HG03064 (cell line): ENCODE results near the gene CSH2.
"Not testable (repeated sequence)": the region's sequence is repeated elsewhere in the genome, so short reads cannot be mapped to it uniquely, and the experiment has no call there.

Experiments
- ATAC-seq: cut with Tn5 transposase; IDR thresholded peaks from one replicate; pipeline ENCODE4 v1.9.1; 2021; ENCODE audit warnings: low read depth; ENCODE audit not compliant: unreplicated experiment

Gene CSH2

GRCh38 chr17:63873577-63873976, at the start of gene CSH2:
Gene CSH2 (minus strand): TSS chr17:63873677. CDS start chr17:63873614, 63 bp downstream.
- ATAC-seq = not testable (repeated sequence)

- ATAC-seq = not testable (repeated sequence)
These were observed 48.9 kb upstream of the CSH2 start for GRCh38 chr17:63922402-63922801.

- ATAC-seq = not testable (repeated sequence)
These were observed 47.3 kb upstream of the CSH2 start for GRCh38 chr17:63920779-63921178.

- ATAC-seq = not testable (repeated sequence)
These were observed 46.6 kb upstream of the CSH2 start for GRCh38 chr17:63920050-63920449.

- ATAC-seq = no peak
These were observed 45.8 kb upstream of the CSH2 start for GRCh38 chr17:63919311-63919723.

GRCh38 chr17:63918789-63919305, 45.4 kb upstream of the CSH2 start, which contains the start of gene GH1:
Gene GH1 (minus strand): TSS chr17:63918839. CDS start chr17:63918776, 63 bp downstream.
- ATAC-seq = not testable (repeated sequence)

GRCh38 chr17:63918305-63918704, 44.8 kb upstream of the CSH2 start:
- no peak for ATAC-seq

GRCh38 chr17:63917646-63918045, 44.2 kb upstream of the CSH2 start:
- no peak for ATAC-seq

- ATAC-seq = not testable (repeated sequence)
These were observed 43.7 kb upstream of the CSH2 start for GRCh38 chr17:63917206-63917605.

- no peak for ATAC-seq
These were observed 43.2 kb upstream of the CSH2 start for GRCh38 chr17:63916566-63917185.

- ATAC-seq = not testable (repeated sequence)
These were observed 42.3 kb upstream of the CSH2 start for GRCh38 chr17:63915753-63916152.

GRCh38 chr17:63914471-63914870, 41.0 kb upstream of the CSH2 start:
- ATAC-seq = no peak

GRCh38 chr17:63911657-63912100, 38.2 kb upstream of the CSH2 start:
- no peak for ATAC-seq

GRCh38 chr17:63911041-63911635, 37.7 kb upstream of the CSH2 start, which contains the start of gene CSHL1:
Gene CSHL1 (minus strand): TSS chr17:63911258. CDS start chr17:63911196, 62 bp downstream.
- no peak for ATAC-seq

- no peak for ATAC-seq
These were observed 36.6 kb upstream of the CSH2 start for GRCh38 chr17:63910096-63910495.

GRCh38 chr17:63909586-63909985, 36.1 kb upstream of the CSH2 start:
- ATAC-seq = not testable (repeated sequence)

- not testable (repeated sequence) for ATAC-seq
These were observed 33.8 kb upstream of the CSH2 start for GRCh38 chr17:63907161-63907778.

GRCh38 chr17:63904796-63905195, 31.3 kb upstream of the CSH2 start:
- not testable (repeated sequence) for ATAC-seq

- not testable (repeated sequence) for ATAC-seq
These were observed 30.3 kb upstream of the CSH2 start for GRCh38 chr17:63903787-63904201.

- not testable (repeated sequence) for ATAC-seq
These were observed 28.5 kb upstream of the CSH2 start for GRCh38 chr17:63901971-63902370.
